H9 (cell line): ENCODE data around the gene AKAP1. TPM values are rescaled to one million over a fixed set of nuclear protein-coding genes. Genes with fewer than 3 reads are reported as not detected.

Source experiments
- DNase-seq: peaks from one replicate; pipeline ENCODE4 v3.0.0-alpha.2; 2017
- H2AFZ ChIP-seq: one replicate; pipeline ENCODE4 v1.6.1; 2013; ENCODE audit warnings: mild to moderate bottlenecking, low read length, control low read depth, moderate library complexity
- H2AK5ac ChIP-seq: 2 replicates; pipeline ENCODE4 v1.6.1; 2013; ENCODE audit warnings: low read length, control low read depth, mixed read lengths; ENCODE audit not compliant: insufficient read length
- H2BK120ac ChIP-seq: one replicate; pipeline ENCODE4 v1.6.1; 2013; ENCODE audit warnings: low read depth, mild to moderate bottlenecking, low read length, control low read depth, inconsistent platforms; ENCODE audit not compliant: poor library complexity, severe bottlenecking
- H2BK12ac ChIP-seq: 2 replicates; pipeline ENCODE4 v1.6.1; 2013; ENCODE audit warnings: low read length, control low read depth, mixed read lengths, low read depth; ENCODE audit not compliant: insufficient read length
- H2BK15ac ChIP-seq: 2 replicates; pipeline ENCODE4 v1.6.1; 2013; ENCODE audit warnings: low read depth, low read length, control low read depth
- H2BK20ac ChIP-seq: one replicate; pipeline ENCODE4 v1.6.1; 2013; ENCODE audit warnings: low read depth, mild to moderate bottlenecking, low read length, control low read depth, inconsistent platforms; ENCODE audit not compliant: poor library complexity, severe bottlenecking
- H2BK5ac ChIP-seq: 2 replicates; pipeline ENCODE4 v1.6.1; 2013; ENCODE audit warnings: low read length, control low read depth, mixed read lengths; ENCODE audit not compliant: insufficient read length
- H3K14ac ChIP-seq: 2 replicates; pipeline ENCODE4 v1.6.1; 2013; ENCODE audit warnings: low read length, control low read depth; ENCODE audit not compliant: insufficient read depth
- H3K18ac ChIP-seq: 2 replicates; pipeline ENCODE4 v1.6.1; 2013; ENCODE audit warnings: low read depth, mild to moderate bottlenecking, mixed read lengths, low read length, control low read depth; ENCODE audit not compliant: insufficient read length
- H3K23ac ChIP-seq: 2 replicates; pipeline ENCODE4 v1.6.1; 2013; ENCODE audit warnings: low read length, control low read depth, mixed read lengths, low read depth; ENCODE audit not compliant: insufficient read length
- H3K23me2 ChIP-seq: 2 replicates; pipeline ENCODE4 v1.6.1; 2013; ENCODE audit warnings: low read depth, mild to moderate bottlenecking, mixed read lengths, low read length, control low read depth; ENCODE audit not compliant: insufficient read length, poor library complexity, severe bottlenecking
- H3K27ac ChIP-seq: 2 replicates; pipeline ENCODE4 v1.5.1; 2013; ENCODE audit warnings: low read length, control low read depth, mixed read lengths, low read depth; ENCODE audit not compliant: insufficient read length
- H3K27me3 ChIP-seq: 2 replicates; pipeline ENCODE4 v1.6.1; 2013; ENCODE audit warnings: low read length, control low read depth, inconsistent platforms; ENCODE audit not compliant: insufficient read depth
- H3K4ac ChIP-seq: 2 replicates; pipeline ENCODE4 v1.6.1; 2013; ENCODE audit warnings: low read depth, mild to moderate bottlenecking, control low read depth, inconsistent platforms, low read length, moderate library complexity
- H3K4me1 ChIP-seq: 2 replicates; pipeline ENCODE4 v1.6.1; 2013; ENCODE audit warnings: low read length, control low read depth, inconsistent platforms; ENCODE audit not compliant: insufficient read depth
- H3K4me2 ChIP-seq: 2 replicates; pipeline ENCODE4 v1.6.1; 2013; ENCODE audit warnings: low read length, control low read depth, mixed read lengths; ENCODE audit not compliant: insufficient read length, insufficient read depth
- H3K56ac ChIP-seq: 2 replicates; pipeline ENCODE4 v1.6.1; 2013; ENCODE audit warnings: low read depth, mild to moderate bottlenecking, mixed read lengths, low read length, control low read depth; ENCODE audit not compliant: insufficient read length
- H3K79me1 ChIP-seq: 2 replicates; pipeline ENCODE4 v1.6.1; 2013; ENCODE audit warnings: low read depth, mild to moderate bottlenecking, moderate library complexity, low read length, control low read depth, inconsistent platforms; ENCODE audit not compliant: insufficient read depth, poor library complexity, severe bottlenecking
- H3K79me2 ChIP-seq: 2 replicates; pipeline ENCODE4 v1.6.1; 2013; ENCODE audit warnings: low read length, control low read depth, inconsistent platforms; ENCODE audit not compliant: insufficient read depth
- H3K9ac ChIP-seq: 2 replicates; pipeline ENCODE4 v1.6.1; 2013; ENCODE audit warnings: low read length, control low read depth, mixed read lengths; ENCODE audit not compliant: insufficient read length; ENCODE audit errors: extremely low read depth
- H3K9me3 ChIP-seq: one replicate; pipeline ENCODE4 v1.6.1; 2013; ENCODE audit warnings: low read depth, low read length, inconsistent platforms; ENCODE audit not compliant: control insufficient read depth
- H3T11ph ChIP-seq: one replicate; pipeline ENCODE4 v1.6.1; 2013; ENCODE audit warnings: mild to moderate bottlenecking, low read length, control low read depth, inconsistent platforms
- H4K20me1 ChIP-seq: one replicate; pipeline ENCODE4 v1.6.1; 2013; ENCODE audit not compliant: control insufficient read depth, insufficient read length, insufficient read depth
- H4K5ac ChIP-seq: 2 replicates; pipeline ENCODE4 v1.6.1; 2013; ENCODE audit warnings: low read depth, mild to moderate bottlenecking, mixed read lengths, low read length, control low read depth; ENCODE audit not compliant: insufficient read length
- H4K8ac ChIP-seq: replicated peaks from 2 replicates; pipeline ENCODE4 v1.6.1; 2013; ENCODE audit warnings: low read length, control low read depth, mixed read lengths, low read depth; ENCODE audit not compliant: insufficient read length
- H4K91ac ChIP-seq: 2 replicates; pipeline ENCODE4 v1.6.1; 2013; ENCODE audit warnings: low read depth, mild to moderate bottlenecking, moderate library complexity, mixed read lengths, low read length, control low read depth; ENCODE audit not compliant: insufficient read length
- H3K27ac Mint-ChIP-seq, 3 experiments: 2 replicates in 2 of 3; 3 replicates in 1 of 3; pipeline ENCODE4 v1.8.0; 2020 to 2021; ENCODE audit warnings: mixed read lengths in 3 of 3, mild to moderate bottlenecking in 1 of 3, moderate library complexity in 1 of 3
- H3K27me3 Mint-ChIP-seq: 2 replicates; pipeline ENCODE4 v1.8.0; 2021; ENCODE audit warnings: low read depth, mild to moderate bottlenecking, moderate library complexity, mixed read lengths
- H3K36me3 Mint-ChIP-seq, 3 experiments: 2 replicates in 2 of 3; 3 replicates in 1 of 3; pipeline ENCODE4 v1.8.0; 2020 to 2021; ENCODE audit warnings: low read depth in 3 of 3, mixed read lengths in 3 of 3; ENCODE audit not compliant: insufficient read depth in 1 of 3
- H3K4me1 Mint-ChIP-seq, 2 experiments: 2 replicates each; pipeline ENCODE4 v1.8.0; 2020; ENCODE audit warnings: mixed read lengths in 2 of 2
- H3K4me3 Mint-ChIP-seq, 2 experiments: 2 replicates in 1 of 2; 3 replicates in 1 of 2; pipeline ENCODE4 v1.8.0; 2020 to 2021; ENCODE audit warnings: mild to moderate bottlenecking in 2 of 2, mixed read lengths in 2 of 2, moderate library complexity in 1 of 2
- H3K9me3 Mint-ChIP-seq, 2 experiments: 2 replicates in 1 of 2; 3 replicates in 1 of 2; pipeline ENCODE4 v1.8.0; 2020; ENCODE audit warnings: mild to moderate bottlenecking in 2 of 2, mixed read lengths in 2 of 2, moderate library complexity in 1 of 2
- WGBS: extraction: QIAGEN DNeasy Blood & Tissue Kit; methylation state at CpG from one replicate; pipeline ENCODE4 v1.1.7; 2013; ENCODE audit warnings: missing lambda C conversion rate, low lambda C conversion rate, mixed read lengths; ENCODE audit not compliant: insufficient read length; ENCODE audit errors: extremely low coverage; 5-methylcytosine and 5-hydroxymethylcytosine counted together
- total RNA-seq: library from RNA; stranded (reverse); gene quantifications from 2 replicates; pipeline ENCODE4 v1.2.1, GENCODE V29; 2021
- TF ChIP-seq, protein P1 (sequence below): fragments of 200-600 bp; sonication (generic); conservative IDR thresholded peaks from 3 replicates; pipeline ENCODE4 v1.8.0; 2021; ENCODE audit warnings: antibody characterized with exemption, mild to moderate bottlenecking

AKAP1 gene
- total RNA-seq, 1 experiment from 2014 or later: 61.2 TPM

DNA sequence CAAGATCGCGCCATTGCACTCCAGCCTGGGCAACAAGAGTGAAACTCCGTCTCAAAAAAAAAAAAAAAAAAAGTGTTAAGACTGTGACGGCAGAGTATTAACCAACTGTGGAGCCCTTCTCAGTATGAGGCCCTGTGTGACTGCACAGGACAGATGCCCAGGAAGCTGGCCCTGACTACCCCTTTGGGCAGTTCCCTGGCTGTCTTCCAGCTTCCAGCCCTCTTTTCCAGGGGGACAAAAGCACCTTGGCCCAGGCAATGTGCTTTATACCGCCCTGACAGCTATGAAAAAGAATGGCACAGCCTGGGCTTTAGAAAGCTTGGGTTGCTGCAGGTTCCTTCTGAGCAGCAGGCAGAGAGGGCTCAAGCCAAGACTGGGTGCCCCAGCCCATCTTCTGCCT, 61.2 kb downstream of the AKAP1 start:
- H2BK120ac ChIP-seq: no peak overlapping the region
- no peak overlapping the region for H2AK5ac ChIP-seq
- H3K79me1 ChIP-seq: no peaks in the 10 kb centered on the region
- H3K56ac ChIP-seq: no peak overlapping the region
- H3K27me3 ChIP-seq: no peaks in the 10 kb centered on the region
- no peaks in the 10 kb centered on the region for H4K20me1 ChIP-seq
- H3K9ac ChIP-seq: no peak overlapping the region
- no peak overlapping the region for H4K91ac ChIP-seq
- H3K18ac ChIP-seq: no peak overlapping the region
- H3K14ac ChIP-seq: no peak overlapping the region
- H3K4ac ChIP-seq: no peak overlapping the region
- no peak overlapping the region for H2AFZ ChIP-seq
- no peak overlapping the region for H2BK15ac ChIP-seq
- H3K27me3 Mint-ChIP-seq: peaks cover 8% of the 10 kb centered on the region
- TF ChIP-seq, protein P1, sequence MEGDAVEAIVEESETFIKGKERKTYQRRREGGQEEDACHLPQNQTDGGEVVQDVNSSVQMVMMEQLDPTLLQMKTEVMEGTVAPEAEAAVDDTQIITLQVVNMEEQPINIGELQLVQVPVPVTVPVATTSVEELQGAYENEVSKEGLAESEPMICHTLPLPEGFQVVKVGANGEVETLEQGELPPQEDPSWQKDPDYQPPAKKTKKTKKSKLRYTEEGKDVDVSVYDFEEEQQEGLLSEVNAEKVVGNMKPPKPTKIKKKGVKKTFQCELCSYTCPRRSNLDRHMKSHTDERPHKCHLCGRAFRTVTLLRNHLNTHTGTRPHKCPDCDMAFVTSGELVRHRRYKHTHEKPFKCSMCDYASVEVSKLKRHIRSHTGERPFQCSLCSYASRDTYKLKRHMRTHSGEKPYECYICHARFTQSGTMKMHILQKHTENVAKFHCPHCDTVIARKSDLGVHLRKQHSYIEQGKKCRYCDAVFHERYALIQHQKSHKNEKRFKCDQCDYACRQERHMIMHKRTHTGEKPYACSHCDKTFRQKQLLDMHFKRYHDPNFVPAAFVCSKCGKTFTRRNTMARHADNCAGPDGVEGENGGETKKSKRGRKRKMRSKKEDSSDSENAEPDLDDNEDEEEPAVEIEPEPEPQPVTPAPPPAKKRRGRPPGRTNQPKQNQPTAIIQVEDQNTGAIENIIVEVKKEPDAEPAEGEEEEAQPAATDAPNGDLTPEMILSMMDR: no peak
- H3K4me1 Mint-ChIP-seq: peaks cover 13 to 17% of the 10 kb centered on the region in 2 experiments
- no peak overlapping the region for H3K27ac Mint-ChIP-seq
- H3K23ac ChIP-seq: no peak overlapping the region
- H3K36me3 Mint-ChIP-seq: no peaks in the 10 kb centered on the region; a peak in 1 of 7 replicates
- H3K4me1 ChIP-seq: peaks cover 4% of the 10 kb centered on the region; the same call in 1 of the 2 replicates
- no peak overlapping the region for H2BK5ac ChIP-seq
- DNase-seq: no peak
- no peaks in the 10 kb centered on the region for H3K79me2 ChIP-seq
- H2BK20ac ChIP-seq: no peak overlapping the region
- H3K9me3 Mint-ChIP-seq: peaks cover 0 to 4% of the 10 kb centered on the region in 2 experiments; a peak in 3 of 5 replicates
- H4K8ac ChIP-seq: no peak overlapping the region
- no peaks in the 10 kb centered on the region for H3K9me3 ChIP-seq
- WGBS: no CpG with 5 or more reads among the region's 5 CpGs
- H3K27ac ChIP-seq: no peak overlapping the region
- H3T11ph ChIP-seq: no peak overlapping the region
- H4K5ac ChIP-seq: no peak overlapping the region
- no peaks in the 10 kb centered on the region for H3K23me2 ChIP-seq
- no peak overlapping the region for H3K4me3 Mint-ChIP-seq
- no peak overlapping the region for H3K4me2 ChIP-seq
- H2BK12ac ChIP-seq: no peak overlapping the region
